K562 (cell line): ENCODE measurements around the gene COL23A1. TPM values are rescaled to one million over a fixed set of nuclear protein-coding genes. Genes with fewer than 3 reads are reported as not detected.

ENCODE experiments used
- polyA plus RNA-seq, 8 experiments: library from polyadenylated mRNA; depleted of rRNA in 4 of 8; stranded (reverse) in 5 of 8; unstranded in 3 of 8; fragments of >200 nt; fragmentation: Nextera tagmentation in 2 of 8; fragmentation: Illumina TruSeq in 1 of 8; extraction: Ambion mirVana in 2 of 8; extraction: Trizol in 1 of 8; gene quantifications; 2 replicates each; pipeline versions ENCODE4 v1.2.1 to v1.2.3, GENCODE V29; 2011 to 2014; ENCODE audit warnings: inconsistent platforms in 1 of 8, missing spikeins in 1 of 8
- total RNA-seq, 7 experiments: library from RNA; depleted of rRNA in 6 of 7; stranded (reverse); fragments of >200 nt in 6 of 7; fragmentation: Illumina TruSeq in 2 of 7; extraction: Trizol in 2 of 7; gene quantifications; 2 replicates each; pipeline versions ENCODE4 v1.2.1 to v1.2.3, GENCODE V29; 2011 to 2021; ENCODE audit warnings: low replicate concordance in 1 of 7
- TF ChIP-seq, protein P1 (sequence below): fragments of 450-650 bp; IDR thresholded peaks from 2 replicates; pipeline ENCODE4 v1.6.1; 2017; ENCODE audit warnings: antibody characterized with exemption, mild to moderate bottlenecking
- TF ChIP-seq, protein P2 (sequence below): IDR thresholded peaks from 3 replicates; pipeline ENCODE4 v1.6.1; 2011; ENCODE audit warnings: borderline replicate concordance, mild to moderate bottlenecking, moderate library complexity; ENCODE audit not compliant: insufficient read length; ENCODE audit errors: extremely low read depth

COL23A1 gene
- total and polyA plus RNA-seq, 9 of the 15 experiments (the other 6 are each of a cell fraction or from before 2014, with no cell fraction given) = 0.09 TPM; not detected in 8

DNA sequence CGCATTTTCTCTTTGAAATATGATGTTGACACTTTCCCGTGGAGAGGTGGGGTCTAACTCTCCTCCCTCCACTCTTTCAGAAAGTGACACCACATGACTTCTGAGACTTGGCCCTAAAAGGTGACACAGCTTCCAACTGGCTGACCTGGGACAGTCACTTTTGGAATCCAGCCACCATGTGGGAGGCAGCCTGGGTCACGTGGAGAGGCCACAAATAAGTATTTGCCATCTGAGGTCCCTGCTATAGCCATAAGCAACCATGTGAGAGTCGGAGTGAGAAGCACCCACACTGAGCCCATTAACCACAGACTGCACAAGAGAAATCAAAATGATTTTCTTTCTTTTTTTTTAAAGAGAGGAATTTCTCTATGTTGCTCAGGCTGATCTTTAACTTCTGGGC is 353.5 kb downstream of the COL23A1 start (continued):
- TF ChIP-seq, protein P1, sequence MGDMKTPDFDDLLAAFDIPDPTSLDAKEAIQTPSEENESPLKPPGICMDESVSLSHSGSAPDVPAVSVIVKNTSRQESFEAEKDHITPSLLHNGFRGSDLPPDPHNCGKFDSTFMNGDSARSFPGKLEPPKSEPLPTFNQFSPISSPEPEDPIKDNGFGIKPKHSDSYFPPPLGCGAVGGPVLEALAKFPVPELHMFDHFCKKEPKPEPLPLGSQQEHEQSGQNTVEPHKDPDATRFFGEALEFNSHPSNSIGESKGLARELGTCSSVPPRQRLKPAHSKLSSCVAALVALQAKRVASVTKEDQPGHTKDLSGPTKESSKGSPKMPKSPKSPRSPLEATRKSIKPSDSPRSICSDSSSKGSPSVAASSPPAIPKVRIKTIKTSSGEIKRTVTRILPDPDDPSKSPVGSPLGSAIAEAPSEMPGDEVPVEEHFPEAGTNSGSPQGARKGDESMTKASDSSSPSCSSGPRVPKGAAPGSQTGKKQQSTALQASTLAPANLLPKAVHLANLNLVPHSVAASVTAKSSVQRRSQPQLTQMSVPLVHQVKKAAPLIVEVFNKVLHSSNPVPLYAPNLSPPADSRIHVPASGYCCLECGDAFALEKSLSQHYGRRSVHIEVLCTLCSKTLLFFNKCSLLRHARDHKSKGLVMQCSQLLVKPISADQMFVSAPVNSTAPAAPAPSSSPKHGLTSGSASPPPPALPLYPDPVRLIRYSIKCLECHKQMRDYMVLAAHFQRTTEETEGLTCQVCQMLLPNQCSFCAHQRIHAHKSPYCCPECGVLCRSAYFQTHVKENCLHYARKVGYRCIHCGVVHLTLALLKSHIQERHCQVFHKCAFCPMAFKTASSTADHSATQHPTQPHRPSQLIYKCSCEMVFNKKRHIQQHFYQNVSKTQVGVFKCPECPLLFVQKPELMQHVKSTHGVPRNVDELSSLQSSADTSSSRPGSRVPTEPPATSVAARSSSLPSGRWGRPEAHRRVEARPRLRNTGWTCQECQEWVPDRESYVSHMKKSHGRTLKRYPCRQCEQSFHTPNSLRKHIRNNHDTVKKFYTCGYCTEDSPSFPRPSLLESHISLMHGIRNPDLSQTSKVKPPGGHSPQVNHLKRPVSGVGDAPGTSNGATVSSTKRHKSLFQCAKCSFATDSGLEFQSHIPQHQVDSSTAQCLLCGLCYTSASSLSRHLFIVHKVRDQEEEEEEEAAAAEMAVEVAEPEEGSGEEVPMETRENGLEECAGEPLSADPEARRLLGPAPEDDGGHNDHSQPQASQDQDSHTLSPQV = no peak
- TF ChIP-seq, protein P2, sequence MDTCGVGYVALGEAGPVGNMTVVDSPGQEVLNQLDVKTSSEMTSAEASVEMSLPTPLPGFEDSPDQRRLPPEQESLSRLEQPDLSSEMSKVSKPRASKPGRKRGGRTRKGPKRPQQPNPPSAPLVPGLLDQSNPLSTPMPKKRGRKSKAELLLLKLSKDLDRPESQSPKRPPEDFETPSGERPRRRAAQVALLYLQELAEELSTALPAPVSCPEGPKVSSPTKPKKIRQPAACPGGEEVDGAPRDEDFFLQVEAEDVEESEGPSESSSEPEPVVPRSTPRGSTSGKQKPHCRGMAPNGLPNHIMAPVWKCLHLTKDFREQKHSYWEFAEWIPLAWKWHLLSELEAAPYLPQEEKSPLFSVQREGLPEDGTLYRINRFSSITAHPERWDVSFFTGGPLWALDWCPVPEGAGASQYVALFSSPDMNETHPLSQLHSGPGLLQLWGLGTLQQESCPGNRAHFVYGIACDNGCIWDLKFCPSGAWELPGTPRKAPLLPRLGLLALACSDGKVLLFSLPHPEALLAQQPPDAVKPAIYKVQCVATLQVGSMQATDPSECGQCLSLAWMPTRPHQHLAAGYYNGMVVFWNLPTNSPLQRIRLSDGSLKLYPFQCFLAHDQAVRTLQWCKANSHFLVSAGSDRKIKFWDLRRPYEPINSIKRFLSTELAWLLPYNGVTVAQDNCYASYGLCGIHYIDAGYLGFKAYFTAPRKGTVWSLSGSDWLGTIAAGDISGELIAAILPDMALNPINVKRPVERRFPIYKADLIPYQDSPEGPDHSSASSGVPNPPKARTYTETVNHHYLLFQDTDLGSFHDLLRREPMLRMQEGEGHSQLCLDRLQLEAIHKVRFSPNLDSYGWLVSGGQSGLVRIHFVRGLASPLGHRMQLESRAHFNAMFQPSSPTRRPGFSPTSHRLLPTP = no peak
